Osteoblast (primary cell): ENCODE results near the gene TOP1. TPM values are rescaled to one million over a fixed set of nuclear protein-coding genes. Genes with fewer than 3 reads are reported as not detected.

Source experiments
- DNase-seq: peaks from one replicate; pipeline ENCODE4 v3.0.0; 2011; ENCODE audit warnings: low spot score, mixed read lengths; ENCODE audit not compliant: insufficient read length; ENCODE audit errors: missing footprints
- H2AFZ ChIP-seq: 2 replicates; pipeline ENCODE4 v1.6.0; 2011; ENCODE audit warnings: mild to moderate bottlenecking, low read length
- H3K27ac ChIP-seq: 2 replicates; pipeline ENCODE4 v1.5.1; 2011; ENCODE audit warnings: mild to moderate bottlenecking, low read depth, low read length, moderate library complexity
- H3K27me3 ChIP-seq: 2 replicates; pipeline ENCODE4 v1.6.0; 2012; ENCODE audit warnings: mild to moderate bottlenecking, control low read depth, inconsistent platforms, low read length, moderate library complexity; ENCODE audit not compliant: insufficient read depth
- H3K36me3 ChIP-seq: 2 replicates; pipeline ENCODE4 v1.5.1; 2011; ENCODE audit warnings: mild to moderate bottlenecking, low read length, control low read depth, moderate library complexity; ENCODE audit not compliant: insufficient read depth
- H3K4me1 ChIP-seq: 2 replicates; pipeline ENCODE4 v1.5.1; 2011; ENCODE audit warnings: mild to moderate bottlenecking, low read length, control low read depth, moderate library complexity; ENCODE audit not compliant: insufficient read depth
- H3K4me2 ChIP-seq: 2 replicates; pipeline ENCODE4 v1.6.0; 2011; ENCODE audit warnings: mild to moderate bottlenecking, low read length; ENCODE audit not compliant: insufficient read depth
- H3K4me3 ChIP-seq: fragments of 200-600 bp; sonication (generic); 3 replicates; pipeline ENCODE4 v1.5.1; 2012; ENCODE audit warnings: mild to moderate bottlenecking, low read length, inconsistent platforms; ENCODE audit not compliant: insufficient read depth
- H3K79me2 ChIP-seq: 2 replicates; pipeline ENCODE4 v1.6.0; 2012; ENCODE audit warnings: mild to moderate bottlenecking, low read length, control low read depth, inconsistent platforms; ENCODE audit not compliant: insufficient read depth
- H3K9me3 ChIP-seq: 2 replicates; pipeline ENCODE4 v1.5.1; 2011; ENCODE audit warnings: low read depth, low read length, control low read depth
- H4K20me1 ChIP-seq: 2 replicates; pipeline ENCODE4 v1.6.0; 2012; ENCODE audit warnings: mild to moderate bottlenecking, low read length, control low read depth; ENCODE audit not compliant: insufficient read depth
- total RNA-seq: library from RNA; depleted of rRNA; stranded (reverse); fragments of >200 nt; gene quantifications from 2 replicates; pipeline ENCODE4 v1.2.3, GENCODE V29; 2012
- TF ChIP-seq, protein P1 (sequence below): IDR thresholded peaks from 2 replicates; pipeline ENCODE4 v1.5.1; 2011; ENCODE audit warnings: mild to moderate bottlenecking, low read depth, low read length, moderate library complexity; ENCODE audit errors: extremely low read depth

Gene TOP1
- total RNA-seq, 1 donor, result 10.5 TPM

DNA sequence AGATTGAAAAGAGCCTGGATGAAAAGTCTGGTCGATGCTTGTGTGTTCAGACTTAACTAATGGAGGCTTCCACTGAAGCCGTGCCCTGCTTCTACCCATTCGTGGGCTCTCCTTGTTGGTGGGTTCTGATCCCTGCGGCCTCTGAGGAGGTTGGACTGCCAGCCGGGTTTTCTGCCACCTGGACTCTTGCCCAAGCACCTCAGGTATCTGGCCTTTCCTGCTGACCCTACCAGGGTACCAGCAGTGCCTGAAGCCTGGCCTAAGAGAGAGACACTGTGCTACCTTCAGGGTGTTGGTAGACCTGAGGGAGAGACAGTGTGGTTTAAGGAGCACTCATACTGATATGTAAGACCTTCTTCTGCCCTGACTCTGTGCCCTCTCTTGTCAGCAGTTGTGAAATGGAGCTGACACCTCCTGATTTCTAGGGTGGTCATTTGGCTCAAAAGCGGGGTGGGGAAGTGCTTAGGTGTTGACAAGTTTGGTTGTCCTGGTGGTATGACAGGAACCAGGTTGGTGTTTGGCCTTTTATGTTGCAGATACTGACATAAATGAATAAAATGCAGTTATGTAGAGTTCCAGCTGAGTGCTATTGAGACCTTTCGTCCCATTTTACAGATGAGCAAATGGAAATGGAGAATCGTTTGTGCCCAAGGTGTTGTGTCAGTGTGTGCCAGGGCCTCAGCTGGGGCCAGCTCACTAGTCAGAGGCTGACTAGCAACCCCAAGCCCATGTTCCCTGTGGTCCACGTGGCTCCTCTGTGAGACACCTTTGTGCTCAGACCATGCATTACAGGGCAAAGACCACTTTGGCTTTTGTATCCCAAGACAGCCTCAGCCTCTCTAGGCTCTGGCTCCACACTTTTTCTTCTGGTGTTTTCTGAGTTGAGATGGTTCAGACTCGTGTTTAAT, 111.9 kb downstream of the TOP1 start:
- Histone ChIP-seq H2AFZ (no peak overlapping the region), H3K36me3 (no peaks in the 10 kb centered on the region), H3K4me1 (peaks cover 18% of the 10 kb centered on the region), H3K27me3 (no peaks in the 10 kb centered on the region), H3K4me3 (no peak overlapping the region), H3K9me3 (no peaks in the 10 kb centered on the region), H3K27ac (no peak overlapping the region), H3K4me2 (no peak overlapping the region), H4K20me1 (peaks cover 70% of the 10 kb centered on the region), H3K79me2 (peaks cover 86% of the 10 kb centered on the region)
- DNase-seq, result no peak
- TF ChIP-seq, protein P1, sequence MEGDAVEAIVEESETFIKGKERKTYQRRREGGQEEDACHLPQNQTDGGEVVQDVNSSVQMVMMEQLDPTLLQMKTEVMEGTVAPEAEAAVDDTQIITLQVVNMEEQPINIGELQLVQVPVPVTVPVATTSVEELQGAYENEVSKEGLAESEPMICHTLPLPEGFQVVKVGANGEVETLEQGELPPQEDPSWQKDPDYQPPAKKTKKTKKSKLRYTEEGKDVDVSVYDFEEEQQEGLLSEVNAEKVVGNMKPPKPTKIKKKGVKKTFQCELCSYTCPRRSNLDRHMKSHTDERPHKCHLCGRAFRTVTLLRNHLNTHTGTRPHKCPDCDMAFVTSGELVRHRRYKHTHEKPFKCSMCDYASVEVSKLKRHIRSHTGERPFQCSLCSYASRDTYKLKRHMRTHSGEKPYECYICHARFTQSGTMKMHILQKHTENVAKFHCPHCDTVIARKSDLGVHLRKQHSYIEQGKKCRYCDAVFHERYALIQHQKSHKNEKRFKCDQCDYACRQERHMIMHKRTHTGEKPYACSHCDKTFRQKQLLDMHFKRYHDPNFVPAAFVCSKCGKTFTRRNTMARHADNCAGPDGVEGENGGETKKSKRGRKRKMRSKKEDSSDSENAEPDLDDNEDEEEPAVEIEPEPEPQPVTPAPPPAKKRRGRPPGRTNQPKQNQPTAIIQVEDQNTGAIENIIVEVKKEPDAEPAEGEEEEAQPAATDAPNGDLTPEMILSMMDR, result no peak

DNA sequence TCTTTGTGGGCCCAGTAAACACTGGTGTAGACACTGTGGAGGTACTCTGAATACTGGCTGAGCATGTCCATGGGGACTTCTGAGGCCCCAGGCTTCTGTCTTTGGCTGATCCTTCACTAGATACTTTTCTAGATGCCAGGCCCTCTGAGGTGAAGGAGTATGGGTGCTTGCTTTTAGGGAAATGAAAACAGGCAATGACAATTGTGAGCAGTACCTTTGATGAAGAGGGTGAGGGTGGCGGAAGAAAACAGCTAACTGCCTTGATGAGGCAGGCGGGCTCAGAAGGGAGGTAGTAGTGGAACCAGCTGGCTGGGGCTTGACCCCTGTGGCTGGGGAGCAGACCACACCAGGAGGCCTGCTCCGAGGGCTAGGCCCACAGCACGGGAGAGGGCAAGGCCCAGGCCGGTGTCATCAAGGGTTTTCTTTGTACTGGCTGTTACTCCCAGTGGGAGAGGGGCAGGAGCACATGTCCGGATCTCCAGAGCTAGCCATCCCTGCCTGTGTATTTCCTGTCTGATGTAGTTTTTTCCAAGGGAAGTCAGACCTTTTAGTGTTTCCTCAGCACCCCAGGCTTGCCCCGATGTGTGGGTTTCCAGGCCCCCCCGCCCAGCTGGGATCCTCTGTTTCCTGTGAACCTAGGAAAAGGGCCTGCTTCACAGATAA, 112.7 kb downstream of the TOP1 start:
- TF ChIP-seq, protein P1, result no peak
- Histone ChIP-seq H3K9me3 (no peaks in the 10 kb centered on the region), H2AFZ (no peak overlapping the region), H3K27ac (no peak overlapping the region), H3K4me3 (no peak overlapping the region), H3K27me3 (no peaks in the 10 kb centered on the region), H3K36me3 (no peaks in the 10 kb centered on the region), H3K79me2 (peaks cover 94% of the 10 kb centered on the region), H3K4me1 (peaks cover 22% of the 10 kb centered on the region), H4K20me1 (peaks cover 79% of the 10 kb centered on the region), H3K4me2 (no peak overlapping the region)
- no peak for DNase-seq

DNA sequence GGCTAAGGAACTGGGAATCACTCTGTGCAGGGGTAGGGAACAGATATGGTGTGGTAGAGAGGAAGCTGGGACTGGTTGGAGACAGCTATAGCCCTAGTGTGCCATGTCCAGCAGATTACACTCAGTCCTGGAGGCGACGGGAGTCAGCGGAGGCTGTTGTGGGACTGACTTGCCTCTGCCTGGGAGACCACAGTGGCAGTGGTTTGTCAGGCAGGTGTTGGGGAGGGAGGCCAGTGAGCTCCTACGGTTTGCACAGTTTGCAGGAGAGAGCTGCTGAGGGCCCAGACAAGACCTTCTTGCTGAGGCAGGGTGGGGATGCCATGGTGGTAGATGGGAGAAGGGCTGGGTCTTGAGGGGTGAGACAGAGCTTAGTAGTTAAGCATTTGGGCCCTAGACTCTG, 113.6 kb downstream of the TOP1 start:
- Histone ChIP-seq H3K9me3 (no peaks in the 10 kb centered on the region), H4K20me1 (peaks cover 88% of the 10 kb centered on the region), H3K79me2 (peaks cover 99% of the 10 kb centered on the region), H3K27me3 (no peaks in the 10 kb centered on the region), H3K27ac (no peak overlapping the region), H3K4me1 (peaks cover 22% of the 10 kb centered on the region), H2AFZ (no peak overlapping the region), H3K4me2 (no peak overlapping the region), H3K36me3 (no peaks in the 10 kb centered on the region), H3K4me3 (no peak overlapping the region)
- DNase-seq, result no peak
- TF ChIP-seq, protein P1, result no peak

DNA sequence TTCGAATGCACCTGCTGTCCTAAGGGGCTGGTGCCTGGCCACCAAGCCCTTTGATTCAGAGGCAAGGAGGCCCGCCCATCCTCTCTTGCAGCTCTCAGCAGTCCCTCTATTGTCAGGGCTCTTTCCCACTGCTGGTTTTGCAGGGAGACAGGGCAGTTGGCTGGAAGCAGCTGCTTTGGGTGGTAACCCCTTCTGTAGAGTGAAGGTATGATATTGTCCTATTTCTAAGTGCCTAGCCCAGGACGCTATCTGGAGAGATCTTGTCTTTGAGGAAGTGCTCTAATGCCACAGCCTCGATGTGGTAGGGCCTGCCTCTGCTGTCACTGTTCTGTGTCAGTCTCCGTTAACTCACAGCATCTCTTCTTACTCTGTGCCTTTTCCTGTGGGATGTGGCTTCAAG, 114.3 kb downstream of the TOP1 start:
- Histone ChIP-seq H2AFZ (no peak overlapping the region), H3K4me1 (peaks cover 22% of the 10 kb centered on the region), H3K27me3 (no peaks in the 10 kb centered on the region), H3K9me3 (no peaks in the 10 kb centered on the region), H3K79me2 (peaks cover 98% of the 10 kb centered on the region), H4K20me1 (peaks cover 91% of the 10 kb centered on the region), H3K4me2 (no peak overlapping the region), H3K36me3 (no peaks in the 10 kb centered on the region), H3K4me3 (no peak overlapping the region), H3K27ac (no peak overlapping the region)
- TF ChIP-seq, protein P1, result no peak
- no peak for DNase-seq
